OCI-LY1 (cell line): ENCODE data around the gene KLHL14.

Experiments
- H2AFZ ChIP-seq: fragments of 200-600 bp; sonication (generic), shearing (Covaris generic); 2 replicates; pipeline ENCODE4 v1.6.0; 2014; ENCODE audit warnings: antibody characterized with exemption, mild to moderate bottlenecking, low read length
- H3F3A ChIP-seq: fragments of 200-600 bp; sonication (generic), shearing (Covaris generic); 2 replicates; pipeline ENCODE4 v1.6.0; 2014; ENCODE audit warnings: mild to moderate bottlenecking, antibody characterized with exemption, low read length, moderate library complexity; ENCODE audit not compliant: insufficient read depth
- H3K27ac ChIP-seq: fragments of 200-600 bp; sonication (generic); 2 replicates; pipeline ENCODE4 v1.5.1; 2014; ENCODE audit warnings: low read length, mixed run types, mild to moderate bottlenecking, low read depth; ENCODE audit not compliant: poor library complexity, severe bottlenecking
- H3K27me3 ChIP-seq: fragments of 200-600 bp; sonication (generic); 2 replicates; pipeline ENCODE4 v1.6.0; 2014; ENCODE audit warnings: antibody characterized with exemption, mild to moderate bottlenecking, low read length, moderate library complexity; ENCODE audit not compliant: insufficient read depth
- H3K36me3 ChIP-seq: fragments of 200-600 bp; sonication (generic); 2 replicates; pipeline ENCODE4 v1.6.1; 2014; ENCODE audit warnings: mild to moderate bottlenecking, antibody characterized with exemption, low read length, moderate library complexity, mixed read lengths; ENCODE audit not compliant: insufficient read depth
- H3K4me1 ChIP-seq: fragments of 200-600 bp; sonication (generic); 2 replicates; pipeline ENCODE4 v1.5.1; 2014; ENCODE audit warnings: mild to moderate bottlenecking, low read length, moderate library complexity; ENCODE audit not compliant: insufficient read depth, severe bottlenecking
- H3K4me2 ChIP-seq: fragments of 200-600 bp; sonication (generic), shearing (Covaris generic); 2 replicates; pipeline ENCODE4 v1.6.1; 2014; ENCODE audit warnings: low read length
- H3K4me3 ChIP-seq: fragments of 200-600 bp; sonication (generic); 2 replicates; pipeline ENCODE4 v1.5.1; 2014; ENCODE audit warnings: low read length, low read depth, mild to moderate bottlenecking, mixed read lengths; ENCODE audit not compliant: poor library complexity, severe bottlenecking
- H3K79me2 ChIP-seq: fragments of 200-600 bp; shearing (Covaris generic); 2 replicates; pipeline ENCODE4 v1.6.1; 2016; ENCODE audit warnings: mixed run types, low read length, mixed read lengths; ENCODE audit not compliant: insufficient read depth
- H3K9ac ChIP-seq: fragments of 200-600 bp; sonication (generic), shearing (Covaris generic); 2 replicates; pipeline ENCODE4 v1.6.1; 2014; ENCODE audit warnings: mild to moderate bottlenecking, low read length, mixed read lengths
- H3K9me2 ChIP-seq: fragments of 200-600 bp; sonication (generic), shearing (Covaris generic); 2 replicates; pipeline ENCODE4 v1.6.1; 2014; ENCODE audit warnings: low read depth, mild to moderate bottlenecking, low read length, mixed read lengths
- H3K9me3 ChIP-seq: fragments of 200-600 bp; shearing (Covaris generic); 2 replicates; pipeline ENCODE4 v1.6.1; 2014; ENCODE audit warnings: low read length, mixed read lengths
- H4K20me1 ChIP-seq: fragments of 200-600 bp; sonication (generic), shearing (Covaris generic); 2 replicates; pipeline ENCODE4 v1.6.0; 2016; ENCODE audit warnings: mild to moderate bottlenecking, low read length; ENCODE audit not compliant: insufficient read depth
- CTCF ChIP-seq: fragments of 200-600 bp; sonication (generic), shearing (Covaris generic); IDR thresholded peaks from 2 replicates; pipeline ENCODE4 v1.5.1; 2017; ENCODE audit warnings: mild to moderate bottlenecking, antibody characterized with exemption, low read length, moderate library complexity, mixed read lengths
- EZH2 ChIP-seq: fragments of 200-600 bp; sonication (generic), shearing (Covaris generic); IDR thresholded peaks from 2 replicates; pipeline ENCODE4 v1.8.0; 2017; ENCODE audit warnings: borderline replicate concordance, mixed run types, mild to moderate bottlenecking, antibody characterized with exemption, low read length, moderate library complexity, mixed read lengths

Gene KLHL14

DNA sequence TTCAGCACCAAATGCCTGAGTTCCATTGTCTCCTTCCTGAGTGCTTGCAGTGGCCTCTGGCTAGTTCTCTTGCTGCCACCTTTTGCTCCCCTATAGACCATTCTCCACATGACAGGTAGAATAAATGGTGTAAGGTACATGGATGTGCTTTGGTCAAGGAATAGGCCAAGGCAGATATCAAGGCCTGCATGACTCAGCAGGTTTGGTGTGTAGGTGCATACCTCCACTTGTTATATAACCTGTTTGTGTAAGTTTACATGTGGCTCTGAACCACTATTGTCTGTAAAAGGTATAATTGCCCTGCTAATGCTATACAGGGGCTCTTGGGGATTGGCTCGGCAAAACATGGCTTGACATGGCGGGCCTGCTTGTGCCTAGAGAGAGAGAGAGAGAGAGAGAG lies 143.5 kb downstream of the KLHL14 start:
- Histone ChIP-seq H3K4me3 (no peak overlapping the region), H3K79me2 (no peaks in the 10 kb centered on the region), H3K27me3 (no peaks in the 10 kb centered on the region), H3K4me2 (no peak overlapping the region), H3K9me3 (no peaks in the 10 kb centered on the region), H3K4me1 (no peaks in the 10 kb centered on the region), H3K9ac (no peak overlapping the region), H3F3A (no peaks in the 10 kb centered on the region), H3K9me2 (no peaks in the 10 kb centered on the region), H4K20me1 (no peaks in the 10 kb centered on the region), H3K27ac (no peak overlapping the region), H3K36me3 (no peaks in the 10 kb centered on the region), H2AFZ (no peak overlapping the region)
- TF ChIP-seq EZH2 (no peak), CTCF (no peak)

- H3K36me3 ChIP-seq = no peaks in the 10 kb centered on the region
- TF ChIP-seq EZH2 = no peak
- TF ChIP-seq CTCF = no peak
Measured at GRCh38 chr18:32624182-32624723, 148.6 kb downstream of the KLHL14 start.

DNA sequence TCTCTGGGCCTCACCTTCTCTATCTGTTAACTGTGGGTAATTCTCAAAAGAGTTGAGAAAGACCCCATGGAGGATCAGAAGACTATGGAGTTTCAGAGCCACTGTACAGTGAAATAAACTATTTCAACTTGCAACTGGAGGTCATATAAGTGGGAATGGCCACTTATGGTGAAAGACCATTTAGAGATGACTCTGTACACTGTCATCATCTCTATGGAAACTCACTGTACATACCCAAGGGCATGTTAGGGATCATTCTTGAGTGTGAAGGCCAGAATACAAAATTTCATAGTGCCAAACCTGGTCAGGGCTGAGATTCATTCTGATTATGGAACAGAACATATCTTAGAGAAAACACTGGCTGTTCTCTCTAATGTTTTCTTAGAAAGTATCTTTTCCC lies 149.3 kb downstream of the KLHL14 start:
- Histone ChIP-seq H3K27me3 (no peaks in the 10 kb centered on the region), H4K20me1 (no peaks in the 10 kb centered on the region), H3K4me3 (no peak overlapping the region), H2AFZ (no peak overlapping the region), H3K9me2 (no peaks in the 10 kb centered on the region), H3K79me2 (no peaks in the 10 kb centered on the region), H3K4me2 (no peak overlapping the region), H3K27ac (no peak overlapping the region), H3K4me1 (no peaks in the 10 kb centered on the region), H3K36me3 (no peaks in the 10 kb centered on the region), H3K9ac (no peak overlapping the region), H3K9me3 (no peaks in the 10 kb centered on the region), H3F3A (no peaks in the 10 kb centered on the region)
- TF ChIP-seq EZH2 = no peak
- TF ChIP-seq CTCF = no peak

More at GRCh38 chr18:32624182-32624723, 148.6 kb downstream of the KLHL14 start:
- Histone ChIP-seq H3F3A (no peaks in the 10 kb centered on the region), H4K20me1 (no peaks in the 10 kb centered on the region), H3K4me2 (no peak overlapping the region), H3K4me3 (no peak overlapping the region), H3K9me2 (no peaks in the 10 kb centered on the region), H3K79me2 (no peaks in the 10 kb centered on the region), H3K27me3 (no peaks in the 10 kb centered on the region), H3K9ac (no peak overlapping the region), H2AFZ (no peak overlapping the region), H3K9me3 (no peaks in the 10 kb centered on the region), H3K27ac (no peak overlapping the region), H3K4me1 (no peaks in the 10 kb centered on the region)
